Neural progenitor cell (in vitro differentiated cells): Measurements from ENCODE around the gene KLKB1. TPM values are rescaled to one million over a fixed set of nuclear protein-coding genes. Genes with fewer than 3 reads are reported as not detected.

ENCODE experiments used
- DNase-seq: peaks from one replicate; pipeline ENCODE4 v3.0.0-alpha.2; 2016; ENCODE audit warnings: low spot score
- H2AFZ ChIP-seq: fragments of 200-600 bp; sonication (generic); replicated peaks from 2 replicates; pipeline ENCODE4 v1.6.1; 2016; ENCODE audit warnings: antibody characterized with exemption
- H3F3A ChIP-seq: fragments of 200-600 bp; sonication (generic); 2 replicates; pipeline ENCODE4 v1.6.1; 2016; ENCODE audit warnings: antibody characterized with exemption, low read depth
- H3K27ac ChIP-seq: fragments of 200-600 bp; sonication (generic); 2 replicates; pipeline ENCODE4 v1.5.1; 2016; ENCODE audit warnings: mild to moderate bottlenecking
- H3K27me3 ChIP-seq: fragments of 200-600 bp; sonication (generic); 2 replicates; pipeline ENCODE4 v1.6.1; 2016; ENCODE audit warnings: mild to moderate bottlenecking, moderate library complexity
- H3K36me3 ChIP-seq: fragments of 200-600 bp; sonication (generic); 2 replicates; pipeline ENCODE4 v1.5.1; 2016
- H3K4me1 ChIP-seq: fragments of 200-600 bp; sonication (generic); 2 replicates; pipeline ENCODE4 v1.6.1; 2016; ENCODE audit warnings: mixed run types
- H3K4me2 ChIP-seq: fragments of 200-600 bp; sonication (generic); 2 replicates; pipeline ENCODE4 v1.6.1; 2016
- H3K4me3 ChIP-seq: fragments of 200-600 bp; sonication (generic); 2 replicates; pipeline ENCODE4 v1.5.1; 2016
- H3K79me2 ChIP-seq: fragments of 200-600 bp; sonication (generic); 2 replicates; pipeline ENCODE4 v1.6.1; 2016; ENCODE audit warnings: low read depth
- H3K9ac ChIP-seq: fragments of 200-600 bp; sonication (generic); 2 replicates; pipeline ENCODE4 v1.6.1; 2016
- H3K9me3 ChIP-seq: fragments of 200-600 bp; sonication (generic); 2 replicates; pipeline ENCODE4 v1.5.1; 2016; ENCODE audit warnings: low read depth
- H4K20me1 ChIP-seq: fragments of 200-600 bp; sonication (generic); 2 replicates; pipeline ENCODE4 v1.6.1; 2016; ENCODE audit warnings: low read depth
- H3K27ac Mint-ChIP-seq: 3 replicates; pipeline ENCODE4 v1.8.0; 2021; ENCODE audit warnings: mixed read lengths
- H3K27me3 Mint-ChIP-seq: 2 replicates; pipeline ENCODE4 v1.8.0; 2022; ENCODE audit warnings: low read depth, mild to moderate bottlenecking, inconsistent platforms, moderate library complexity, mixed read lengths; ENCODE audit not compliant: insufficient read depth
- H3K36me3 Mint-ChIP-seq: 3 replicates; pipeline ENCODE4 v1.8.0; 2021; ENCODE audit warnings: mixed read lengths
- H3K4me1 Mint-ChIP-seq: 3 replicates; pipeline ENCODE4 v1.8.0; 2021; ENCODE audit warnings: mixed read lengths
- H3K4me3 Mint-ChIP-seq: 3 replicates; pipeline ENCODE4 v1.8.0; 2021; ENCODE audit warnings: mild to moderate bottlenecking, moderate library complexity, mixed read lengths
- H3K9me3 Mint-ChIP-seq: 3 replicates; pipeline ENCODE4 v1.8.0; 2020; ENCODE audit warnings: mixed read lengths
- CTCF ChIP-seq: fragments of 200-600 bp; sonication (generic); IDR thresholded peaks from 2 replicates; pipeline ENCODE4 v1.5.1; 2017; ENCODE audit warnings: antibody characterized with exemption, mild to moderate bottlenecking
- EZH2 ChIP-seq: fragments of 200-600 bp; sonication (generic); IDR thresholded peaks from 2 replicates; pipeline ENCODE4 v1.6.1; 2017; ENCODE audit warnings: antibody characterized with exemption, mild to moderate bottlenecking, moderate library complexity
- EZH2phosphoT487 ChIP-seq: fragments of 200-600 bp; sonication (generic); IDR thresholded peaks from 2 replicates; pipeline ENCODE4 v1.6.1; 2017; ENCODE audit warnings: antibody characterized with exemption
- total RNA-seq: library from RNA; depleted of rRNA; stranded (reverse); fragments of >200 nt; gene quantifications from 2 replicates; pipeline ENCODE4 v1.2.3, GENCODE V29; 2015; ENCODE audit warnings: low replicate concordance

Gene KLKB1
- total RNA-seq, 1 donor from 2014 or later: 0.39 TPM

- Histone ChIP-seq H3K9me3 (no peaks in the 10 kb centered on the region), H3K27me3 (no peaks in the 10 kb centered on the region), H3K9ac (no peak overlapping the region), H3K79me2 (no peaks in the 10 kb centered on the region), H4K20me1 (no peaks in the 10 kb centered on the region), H3K27ac (no peak overlapping the region), H2AFZ (no peak overlapping the region), H3K4me1 (peaks cover under 1% of the 10 kb centered on the region), H3F3A (no peaks in the 10 kb centered on the region), H3K4me2 (no peak overlapping the region), H3K4me3 (no peak overlapping the region), H3K36me3 (no peaks in the 10 kb centered on the region)
- no peaks in the 10 kb centered on the region for H3K36me3 Mint-ChIP-seq
- H3K4me1 Mint-ChIP-seq: no peaks in the 10 kb centered on the region
- H3K4me3 Mint-ChIP-seq: no peak overlapping the region
- no peak for TF ChIP-seq EZH2
- no peak for TF ChIP-seq CTCF
- TF ChIP-seq EZH2phosphoT487: no peak
- H3K9me3 Mint-ChIP-seq: no peaks in the 10 kb centered on the region
- peaks cover 6% of the 10 kb centered on the region for H3K27me3 Mint-ChIP-seq
- no peak overlapping the region for H3K27ac Mint-ChIP-seq
- no peak for DNase-seq
Measured at GRCh38 chr4:186236126-186236525, 8.8 kb downstream of the KLKB1 start.

DNA sequence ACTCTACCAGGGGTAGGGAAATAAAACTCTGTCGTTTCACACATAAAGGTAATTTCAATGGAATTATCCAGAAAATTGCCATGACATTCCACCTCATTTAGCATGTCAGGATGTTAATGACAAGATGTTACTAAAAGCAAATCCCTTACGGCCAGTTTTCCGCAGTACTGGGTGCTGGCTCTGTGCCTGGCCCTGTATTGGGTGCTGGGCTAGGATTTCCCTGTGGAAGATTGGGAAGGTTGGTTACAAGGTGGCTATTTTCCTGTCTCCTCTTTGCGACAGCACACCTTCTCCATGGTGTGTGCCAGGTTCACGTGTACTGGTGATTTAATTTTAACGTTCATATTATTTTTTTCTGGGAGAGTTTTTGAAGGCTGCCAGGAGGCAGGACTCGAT is 13.1 kb downstream of the KLKB1 start:
- Histone ChIP-seq H3K4me3 (no peak overlapping the region), H3K4me2 (no peak overlapping the region), H3K27me3 (no peaks in the 10 kb centered on the region), H3K4me1 (peaks cover 28% of the 10 kb centered on the region), H3K79me2 (no peaks in the 10 kb centered on the region), H3K9me3 (no peaks in the 10 kb centered on the region), H2AFZ (no peak overlapping the region), H3K36me3 (no peaks in the 10 kb centered on the region), H3K27ac (no peak overlapping the region), H3K9ac (no peak overlapping the region), H3F3A (peaks cover 13% of the 10 kb centered on the region), H4K20me1 (no peaks in the 10 kb centered on the region)
- H3K27ac Mint-ChIP-seq: no peak overlapping the region
- no peak for DNase-seq
- TF ChIP-seq EZH2: no peak
- TF ChIP-seq CTCF: no peak
- no peak for TF ChIP-seq EZH2phosphoT487
- peaks cover 2% of the 10 kb centered on the region for H3K27me3 Mint-ChIP-seq
- no peaks in the 10 kb centered on the region for H3K36me3 Mint-ChIP-seq
- H3K4me3 Mint-ChIP-seq: no peak overlapping the region
- peaks cover 4% of the 10 kb centered on the region for H3K4me1 Mint-ChIP-seq
- H3K9me3 Mint-ChIP-seq: no peaks in the 10 kb centered on the region

- Histone ChIP-seq H3K4me2 (no peak overlapping the region), H3K27ac (no peak overlapping the region), H3K4me3 (no peak overlapping the region), H4K20me1 (no peaks in the 10 kb centered on the region), H3K9ac (no peak overlapping the region), H3K36me3 (no peaks in the 10 kb centered on the region), H3K79me2 (no peaks in the 10 kb centered on the region), H3K27me3 (no peaks in the 10 kb centered on the region), H3F3A (peaks cover 13% of the 10 kb centered on the region), H3K9me3 (no peaks in the 10 kb centered on the region), H3K4me1 (peaks cover 28% of the 10 kb centered on the region), H2AFZ (peak overlapping the region; percentile 40)
- H3K27ac Mint-ChIP-seq: no peak overlapping the region
- DNase-seq: no peak
- H3K9me3 Mint-ChIP-seq: peaks cover 3% of the 10 kb centered on the region
- TF ChIP-seq EZH2phosphoT487: no peak
- TF ChIP-seq EZH2: no peak
- TF ChIP-seq CTCF: no peak
- no peak overlapping the region for H3K4me3 Mint-ChIP-seq
- peaks cover 5% of the 10 kb centered on the region for H3K27me3 Mint-ChIP-seq
- H3K4me1 Mint-ChIP-seq: peaks cover 4% of the 10 kb centered on the region
- H3K36me3 Mint-ChIP-seq: no peaks in the 10 kb centered on the region
Measured at GRCh38 chr4:186240848-186241491, 13.7 kb downstream of the KLKB1 start.
